Activated CD4-positive, alpha-beta T cell treated with anti-CD3 and anti-CD28 coated beads for 1 hour (primary cell): ENCODE data around the gene ABHD17C.

ENCODE experiments used
- DNase-seq: peaks from one replicate; pipeline ENCODE4 v3.0.0-alpha.2; 2020

The ABHD17C gene

DNA sequence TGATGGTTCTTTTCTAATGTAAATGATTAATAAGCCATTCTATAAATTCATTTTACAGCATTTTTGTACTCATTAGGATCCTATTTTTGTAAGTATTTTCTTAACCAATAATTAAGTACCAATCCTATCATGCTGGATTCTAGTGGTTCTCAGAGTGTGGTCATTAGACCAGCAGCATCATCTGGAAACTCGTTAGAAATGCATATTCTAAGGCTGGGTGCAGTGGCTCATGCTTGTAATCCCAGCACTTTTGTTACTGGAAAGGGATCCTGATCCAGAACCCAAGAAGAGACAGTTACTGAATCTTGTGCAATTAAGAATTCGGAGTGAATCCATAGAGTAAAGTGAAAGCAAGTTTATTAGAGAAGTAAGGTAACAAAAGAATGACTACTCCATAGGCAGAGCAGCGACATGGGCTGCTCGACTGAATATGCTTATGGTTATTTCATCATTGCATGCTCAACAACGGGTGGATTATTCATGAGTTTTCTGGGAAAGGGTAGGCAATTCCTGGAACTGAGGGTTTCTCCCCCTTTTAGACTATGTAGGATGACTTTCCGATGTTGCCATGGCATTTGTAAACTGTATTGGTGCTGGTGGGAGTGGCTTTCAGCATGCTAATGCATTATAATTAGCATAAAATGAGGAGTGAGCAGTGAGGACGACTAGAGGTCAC lies 74.2 kb downstream of the ABHD17C start:
- DNase-seq = no peak

GRCh38 chr15:80769829-80770705 lies 75.0 kb downstream of the ABHD17C start:
- DNase-seq = no peak

GRCh38 chr15:80773122-80773551 lies 78.0 kb downstream of the ABHD17C start:
- no peak for DNase-seq

- no peak for DNase-seq
Measured at GRCh38 chr15:80773792-80774352, 78.8 kb downstream of the ABHD17C start.

GRCh38 chr15:80774486-80774885 lies 79.4 kb downstream of the ABHD17C start:
- no peak for DNase-seq

GRCh38 chr15:80775338-80775737 lies 80.2 kb downstream of the ABHD17C start:
- DNase-seq = no peak

DNA sequence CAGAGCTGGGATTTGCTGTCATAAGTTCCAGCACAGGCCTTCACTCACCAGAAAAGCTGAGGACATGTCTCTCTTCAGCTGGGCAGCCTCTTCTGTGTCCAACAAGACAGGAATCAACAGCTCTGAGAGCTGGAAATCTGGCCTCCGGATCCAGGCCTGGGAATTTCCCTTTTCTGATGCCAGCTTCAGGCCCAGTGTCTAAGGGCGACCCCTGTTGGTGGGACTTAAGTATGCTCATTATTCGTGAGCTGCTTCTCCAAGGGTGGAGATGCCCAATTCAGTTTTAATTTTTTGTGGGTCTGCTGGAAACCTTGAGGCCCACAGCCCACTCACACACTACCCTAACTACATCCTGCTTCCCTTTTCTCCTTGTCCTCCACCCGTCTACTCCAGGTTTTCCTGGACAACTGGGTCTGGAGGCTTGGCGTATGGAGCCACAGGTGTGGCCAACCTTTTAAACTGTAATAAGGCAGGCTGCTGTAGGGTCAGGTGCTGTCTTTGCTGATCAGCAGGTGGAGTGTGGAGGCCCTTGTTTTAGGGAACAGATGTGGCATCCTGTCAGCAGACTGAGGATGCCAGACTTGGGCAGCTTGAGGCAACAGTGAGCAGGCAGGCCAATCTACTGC lies 81.4 kb downstream of the ABHD17C start:
- peak; percentile 23 for DNase-seq

- no peak for DNase-seq
Measured at GRCh38 chr15:80777137-80777536, 82.0 kb downstream of the ABHD17C start.

GRCh38 chr15:80777826-80778620 lies 82.9 kb downstream of the ABHD17C start:
- DNase-seq = no peak

GRCh38 chr15:80778621-80778963 lies 83.5 kb downstream of the ABHD17C start:
- no peak for DNase-seq

GRCh38 chr15:80778964-80779657 lies 84.0 kb downstream of the ABHD17C start, which contains the start of gene CEMIP:
Gene CEMIP, plus strand, starts transcription at chr15:80779370. Its CDS starts 94,510 bp downstream, at chr15:80873880.
- no peak for DNase-seq

DNA sequence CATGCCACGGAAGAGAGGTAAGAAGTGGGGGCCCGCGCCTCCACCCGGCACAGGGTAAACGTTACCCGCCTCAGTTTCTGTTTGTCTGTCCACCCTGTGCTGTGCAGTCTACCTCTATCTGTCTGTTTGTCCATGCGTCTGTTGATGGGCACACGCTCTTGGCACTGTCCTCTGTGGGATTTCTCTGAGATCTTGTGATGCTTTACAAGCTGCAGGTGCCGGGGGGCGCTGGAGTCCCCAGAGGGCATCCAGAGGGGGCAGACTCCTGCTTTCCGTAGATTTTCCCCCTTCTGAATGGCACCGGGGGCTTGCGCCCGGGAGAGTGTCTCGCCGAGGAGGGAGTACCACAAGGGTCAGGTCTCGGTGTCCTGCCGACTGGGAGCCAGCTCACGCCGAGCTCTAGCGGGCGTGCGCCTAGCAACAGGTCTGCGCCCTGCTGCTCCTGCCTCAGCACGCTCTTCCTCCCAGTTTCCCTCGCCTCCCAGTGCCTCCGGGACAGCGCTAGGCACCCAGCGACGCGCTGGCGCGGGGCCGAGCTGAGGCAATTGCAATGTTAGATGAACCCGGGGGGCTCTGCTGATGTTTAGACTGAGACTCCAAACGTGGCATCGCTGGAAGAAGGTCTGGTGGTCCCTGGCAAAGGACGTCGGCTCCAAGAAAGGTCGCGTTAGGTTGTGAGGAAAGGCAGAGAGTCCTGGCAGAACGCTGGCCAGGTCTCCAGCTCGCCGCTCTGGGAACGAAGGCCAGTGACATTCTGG lies 84.7 kb downstream of the ABHD17C start:
- no peak for DNase-seq

DNA sequence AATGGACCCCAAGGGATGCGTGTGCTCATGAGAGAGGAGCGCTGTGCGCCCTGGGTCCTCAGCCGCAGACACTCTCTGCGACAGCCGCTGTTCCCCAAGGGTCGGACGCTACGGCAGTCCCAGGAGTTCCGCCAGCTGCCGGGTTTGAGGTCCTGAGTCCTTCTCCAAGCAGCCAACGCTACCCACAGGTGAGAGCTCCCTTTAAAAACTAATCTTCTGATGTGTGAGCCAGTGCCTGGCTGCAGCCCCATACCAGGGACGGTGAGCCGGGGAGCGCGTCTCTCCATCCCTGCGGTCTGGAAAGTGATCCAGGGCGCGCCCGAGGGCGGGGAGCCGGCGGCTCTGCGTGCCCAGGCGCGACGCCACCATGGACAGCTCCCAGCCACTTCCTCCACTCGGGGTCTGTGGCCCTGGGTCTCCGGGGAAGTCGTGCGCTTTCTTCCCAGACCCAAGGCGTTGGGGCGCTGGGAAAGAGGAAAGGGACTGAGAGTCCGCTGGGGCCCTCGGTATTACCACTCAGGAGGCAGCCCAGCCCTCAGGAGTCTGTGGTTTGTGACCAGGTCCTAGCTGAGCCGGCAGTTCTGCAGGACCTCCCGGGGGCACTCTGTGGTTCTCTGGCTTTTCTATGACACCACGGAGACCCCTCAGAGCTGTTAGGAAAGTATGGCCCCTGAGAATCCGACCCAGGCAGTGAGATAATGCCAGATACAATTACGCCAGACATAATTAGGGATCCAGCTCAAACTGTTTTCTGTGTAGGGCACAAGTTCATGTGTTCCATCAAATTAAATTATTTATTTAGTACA lies 85.5 kb downstream of the ABHD17C start:
- no peak for DNase-seq

GRCh38 chr15:80783260-80783659 lies 88.2 kb downstream of the ABHD17C start:
- no peak for DNase-seq

DNA sequence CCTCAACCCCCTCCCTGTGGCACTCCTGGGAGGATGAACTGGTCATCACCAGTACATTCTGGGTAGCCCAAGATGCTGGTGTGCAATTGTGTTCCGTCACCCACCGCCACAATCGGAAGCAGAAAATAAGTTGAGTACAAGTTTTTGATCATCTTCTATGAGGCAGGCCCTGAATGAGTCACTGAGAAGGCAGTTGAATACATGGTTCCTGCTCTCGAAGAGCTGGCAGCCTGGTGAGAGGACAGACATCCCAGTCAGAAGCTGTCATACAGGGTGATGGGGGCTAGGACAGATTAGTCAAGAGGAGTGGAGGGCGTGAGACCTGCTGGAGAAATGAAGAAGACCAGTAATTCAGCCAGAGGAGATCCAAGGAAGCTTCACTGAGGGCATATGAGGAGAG lies 90.2 kb downstream of the ABHD17C start:
- DNase-seq = no peak

DNA sequence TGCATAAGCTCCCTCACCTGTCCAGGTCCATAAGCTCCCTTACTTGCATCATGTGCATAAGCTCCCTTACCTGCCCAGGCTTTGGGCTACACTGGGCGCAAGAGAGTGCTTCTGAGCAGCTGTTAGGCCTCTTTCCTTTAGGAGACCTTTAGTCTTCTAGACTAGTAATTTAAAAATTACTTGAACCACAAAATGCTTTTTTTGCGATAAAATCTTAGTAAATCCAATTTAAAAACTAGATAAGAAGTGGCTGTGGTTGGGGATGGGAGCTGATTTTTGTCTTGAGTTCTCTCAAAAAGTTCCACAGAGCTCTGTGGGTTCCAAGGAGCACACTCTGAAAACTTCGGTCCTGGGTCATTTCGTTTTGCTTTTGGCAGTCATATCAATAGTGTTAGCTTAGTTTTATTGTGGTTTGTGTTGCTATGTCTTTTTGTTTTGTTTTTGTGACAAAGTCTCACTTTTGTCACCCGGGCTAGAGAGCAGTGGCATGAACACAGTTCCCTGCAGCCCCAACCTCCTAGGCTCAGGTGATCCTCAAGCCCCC lies 90.8 kb downstream of the ABHD17C start:
- DNase-seq = no peak

DNA sequence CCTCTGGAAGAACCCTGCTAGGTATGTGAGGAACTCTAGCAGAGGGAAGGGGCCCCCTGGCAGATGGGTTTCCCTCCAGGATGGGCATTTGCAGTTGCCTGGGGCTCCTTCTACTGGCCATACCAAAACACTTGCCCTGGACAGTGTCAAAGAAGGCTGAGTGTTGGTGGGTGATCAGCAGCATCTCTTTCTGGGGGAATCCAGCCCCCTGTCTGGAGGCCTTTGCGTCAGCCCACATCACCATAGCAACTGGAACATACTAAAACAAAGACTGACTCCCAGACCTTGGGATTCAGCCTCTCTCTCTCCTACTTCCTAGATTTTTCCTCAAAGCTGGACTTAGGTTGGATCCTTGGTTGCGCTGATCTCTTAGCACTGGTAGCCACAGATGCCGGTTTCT lies 92.2 kb downstream of the ABHD17C start:
- DNase-seq = no peak

GRCh38 chr15:80788536-80788935 lies 93.4 kb downstream of the ABHD17C start:
- DNase-seq = no peak

- DNase-seq = no peak
Measured at GRCh38 chr15:80789296-80789695, 94.2 kb downstream of the ABHD17C start.

- no peak for DNase-seq
Measured at GRCh38 chr15:80789796-80790195, 94.7 kb downstream of the ABHD17C start.
